WTC11 (cell line): ENCODE measurements around the gene SOX8.

ENCODE experiments used
- ESRRA ChIP-seq: sonication (generic); formaldehyde crosslinking; IDR thresholded peaks from 2 replicates; pipeline ENCODE4 v1.8.1; 2022; ENCODE audit warnings: mild to moderate bottlenecking, missing genetic modification reagents, borderline replicate concordance
- JUN ChIP-seq: sonication (generic); formaldehyde crosslinking; IDR thresholded peaks from 2 replicates; pipeline ENCODE4 v1.8.0; 2023; ENCODE audit warnings: mild to moderate bottlenecking, missing genetic modification reagents
- SP1 ChIP-seq: sonication (generic); formaldehyde crosslinking; conservative IDR thresholded peaks from 2 replicates; pipeline ENCODE4 v1.8.1; 2022; ENCODE audit warnings: missing genetic modification reagents
- ZNF232 ChIP-seq: sonication (generic); formaldehyde crosslinking; IDR thresholded peaks from 2 replicates; pipeline ENCODE4 v1.8.0; 2022; ENCODE audit warnings: mild to moderate bottlenecking, missing genetic modification reagents
- ZNF512 ChIP-seq: sonication (generic); formaldehyde crosslinking; IDR thresholded peaks from 2 replicates; pipeline ENCODE4 v1.8.1; 2022; ENCODE audit warnings: missing genetic modification reagents, borderline replicate concordance
- TF ChIP-seq, protein P1 (sequence below): fragments of 200-600 bp; IDR thresholded peaks from 2 replicates; pipeline ENCODE4 v1.8.0; 2022; ENCODE audit warnings: antibody characterized with exemption
- TF ChIP-seq, protein P2 (sequence below): sonication (generic); formaldehyde crosslinking; IDR thresholded peaks from 2 replicates; pipeline ENCODE4 v1.8.0; 2023; ENCODE audit warnings: missing genetic modification reagents
- TF ChIP-seq, protein P3 (sequence below): sonication (generic); formaldehyde crosslinking; IDR thresholded peaks from 2 replicates; pipeline ENCODE4 v1.8.1; 2022; ENCODE audit warnings: low read depth, mild to moderate bottlenecking, moderate library complexity, missing genetic modification reagents, borderline replicate concordance
- TF ChIP-seq, protein P4 (sequence below): sonication (generic); formaldehyde crosslinking; IDR thresholded peaks from 2 replicates; pipeline ENCODE4 v1.8.0; 2022; ENCODE audit warnings: mild to moderate bottlenecking, missing genetic modification reagents

GRCh38 chr16:974611-975261 lies 6.8 kb upstream of the SOX8 start:
- TF ChIP-seq JUN (CRISPR knock-in tag) = no peak
- TF ChIP-seq, protein P1, sequence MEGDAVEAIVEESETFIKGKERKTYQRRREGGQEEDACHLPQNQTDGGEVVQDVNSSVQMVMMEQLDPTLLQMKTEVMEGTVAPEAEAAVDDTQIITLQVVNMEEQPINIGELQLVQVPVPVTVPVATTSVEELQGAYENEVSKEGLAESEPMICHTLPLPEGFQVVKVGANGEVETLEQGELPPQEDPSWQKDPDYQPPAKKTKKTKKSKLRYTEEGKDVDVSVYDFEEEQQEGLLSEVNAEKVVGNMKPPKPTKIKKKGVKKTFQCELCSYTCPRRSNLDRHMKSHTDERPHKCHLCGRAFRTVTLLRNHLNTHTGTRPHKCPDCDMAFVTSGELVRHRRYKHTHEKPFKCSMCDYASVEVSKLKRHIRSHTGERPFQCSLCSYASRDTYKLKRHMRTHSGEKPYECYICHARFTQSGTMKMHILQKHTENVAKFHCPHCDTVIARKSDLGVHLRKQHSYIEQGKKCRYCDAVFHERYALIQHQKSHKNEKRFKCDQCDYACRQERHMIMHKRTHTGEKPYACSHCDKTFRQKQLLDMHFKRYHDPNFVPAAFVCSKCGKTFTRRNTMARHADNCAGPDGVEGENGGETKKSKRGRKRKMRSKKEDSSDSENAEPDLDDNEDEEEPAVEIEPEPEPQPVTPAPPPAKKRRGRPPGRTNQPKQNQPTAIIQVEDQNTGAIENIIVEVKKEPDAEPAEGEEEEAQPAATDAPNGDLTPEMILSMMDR = no peak
- TF ChIP-seq, protein P2, sequence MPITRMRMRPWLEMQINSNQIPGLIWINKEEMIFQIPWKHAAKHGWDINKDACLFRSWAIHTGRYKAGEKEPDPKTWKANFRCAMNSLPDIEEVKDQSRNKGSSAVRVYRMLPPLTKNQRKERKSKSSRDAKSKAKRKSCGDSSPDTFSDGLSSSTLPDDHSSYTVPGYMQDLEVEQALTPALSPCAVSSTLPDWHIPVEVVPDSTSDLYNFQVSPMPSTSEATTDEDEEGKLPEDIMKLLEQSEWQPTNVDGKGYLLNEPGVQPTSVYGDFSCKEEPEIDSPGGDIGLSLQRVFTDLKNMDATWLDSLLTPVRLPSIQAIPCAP (CRISPR knock-in tag) = no peak
- TF ChIP-seq ZNF512 = no peak
- TF ChIP-seq, protein P3, sequence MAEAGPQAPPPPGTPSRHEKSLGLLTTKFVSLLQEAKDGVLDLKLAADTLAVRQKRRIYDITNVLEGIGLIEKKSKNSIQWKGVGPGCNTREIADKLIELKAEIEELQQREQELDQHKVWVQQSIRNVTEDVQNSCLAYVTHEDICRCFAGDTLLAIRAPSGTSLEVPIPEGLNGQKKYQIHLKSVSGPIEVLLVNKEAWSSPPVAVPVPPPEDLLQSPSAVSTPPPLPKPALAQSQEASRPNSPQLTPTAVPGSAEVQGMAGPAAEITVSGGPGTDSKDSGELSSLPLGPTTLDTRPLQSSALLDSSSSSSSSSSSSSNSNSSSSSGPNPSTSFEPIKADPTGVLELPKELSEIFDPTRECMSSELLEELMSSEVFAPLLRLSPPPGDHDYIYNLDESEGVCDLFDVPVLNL (CRISPR knock-in tag) = no peak
- no peak for TF ChIP-seq SP1 (CRISPR knock-in tag)
- no peak for TF ChIP-seq ESRRA (CRISPR knock-in tag)
- TF ChIP-seq ZNF232 (CRISPR knock-in tag) = no peak
- TF ChIP-seq, protein P4, sequence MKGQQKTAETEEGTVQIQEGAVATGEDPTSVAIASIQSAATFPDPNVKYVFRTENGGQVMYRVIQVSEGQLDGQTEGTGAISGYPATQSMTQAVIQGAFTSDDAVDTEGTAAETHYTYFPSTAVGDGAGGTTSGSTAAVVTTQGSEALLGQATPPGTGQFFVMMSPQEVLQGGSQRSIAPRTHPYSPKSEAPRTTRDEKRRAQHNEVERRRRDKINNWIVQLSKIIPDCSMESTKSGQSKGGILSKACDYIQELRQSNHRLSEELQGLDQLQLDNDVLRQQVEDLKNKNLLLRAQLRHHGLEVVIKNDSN (CRISPR knock-in tag) = no peak
